GM19395 (cell line): ENCODE data around the gene GLP1R.

Experiments used
- ATAC-seq: cut with Tn5 transposase; IDR thresholded peaks from one replicate; pipeline ENCODE4 v1.9.1; 2021; ENCODE audit warnings: mild to moderate bottlenecking, moderate library complexity; ENCODE audit not compliant: unreplicated experiment

GLP1R gene

DNA sequence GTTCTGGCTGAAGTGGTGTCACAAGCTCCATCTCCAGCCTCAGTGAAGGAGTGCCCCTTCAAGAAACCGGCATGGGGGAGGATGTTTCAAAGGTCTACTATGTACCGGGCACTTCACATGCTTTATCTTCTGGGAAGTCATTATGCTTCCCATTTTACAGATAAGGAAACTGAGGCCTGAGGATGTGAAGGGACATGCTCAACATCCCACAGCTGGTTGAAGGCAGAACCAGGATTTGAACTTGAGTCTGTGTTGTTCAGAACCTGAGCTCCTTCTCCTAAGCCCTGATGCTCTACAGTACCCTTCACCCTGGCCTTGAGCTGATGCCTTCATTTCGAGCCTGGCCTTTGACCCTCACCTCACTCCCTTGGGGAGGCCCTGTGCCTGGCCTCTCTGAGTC is 13.0 kb downstream of the GLP1R start:
- ATAC-seq = no peak

DNA sequence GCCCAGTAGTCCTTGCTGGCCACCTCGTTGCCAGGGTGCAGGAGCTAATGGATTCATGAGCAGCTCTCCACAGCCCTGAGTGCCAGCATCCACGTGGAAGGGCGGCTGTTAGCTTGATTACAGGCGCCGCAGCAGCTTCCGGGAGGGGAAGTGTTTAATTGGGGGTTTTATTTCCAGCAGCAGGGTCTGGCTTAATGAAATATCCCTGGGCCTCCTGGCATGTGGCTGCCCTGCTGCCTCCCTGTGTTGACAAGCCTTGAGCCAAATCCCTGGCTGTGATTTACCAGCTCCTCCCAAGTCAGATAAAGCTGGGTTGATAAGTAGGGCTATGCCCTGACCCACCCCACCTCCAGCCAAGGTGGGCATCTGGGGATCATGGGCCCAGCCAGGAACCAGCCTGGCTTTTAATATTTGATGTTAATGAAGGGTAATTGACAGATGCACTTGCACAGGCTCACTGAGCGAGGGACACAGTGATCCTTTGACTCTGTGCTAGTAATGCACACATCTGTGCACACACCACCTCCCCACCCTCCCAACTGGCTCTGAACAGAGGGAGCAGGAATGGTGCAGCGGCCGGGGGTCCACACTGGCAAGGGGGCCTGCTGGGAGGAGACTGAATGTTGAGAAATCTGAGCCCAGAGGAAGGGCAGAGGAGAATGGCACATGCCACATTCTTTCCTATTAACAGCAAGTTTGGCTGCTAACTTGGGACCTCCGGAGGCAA is 13.6 kb downstream of the GLP1R start:
- ATAC-seq = no peak

DNA sequence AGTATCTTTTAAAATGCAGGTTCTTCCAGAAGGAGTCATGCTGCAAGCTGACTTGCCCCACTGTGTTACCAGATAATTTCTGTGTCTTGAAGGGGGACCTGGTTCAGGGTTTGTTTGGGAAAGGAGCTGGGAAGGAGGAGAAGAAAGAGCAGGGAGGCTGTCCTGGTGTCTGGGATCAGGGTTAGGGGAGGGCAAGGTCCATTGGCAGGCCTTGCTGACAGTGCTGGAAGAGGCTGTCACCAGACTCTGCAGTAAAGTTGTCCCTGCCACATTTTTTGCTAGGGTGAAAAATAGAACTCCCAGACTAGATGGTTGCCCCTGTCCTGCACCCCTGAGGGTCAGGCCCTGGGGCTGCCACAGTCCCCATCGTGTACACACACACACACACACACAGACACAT is 14.9 kb downstream of the GLP1R start:
- ATAC-seq = no peak

DNA sequence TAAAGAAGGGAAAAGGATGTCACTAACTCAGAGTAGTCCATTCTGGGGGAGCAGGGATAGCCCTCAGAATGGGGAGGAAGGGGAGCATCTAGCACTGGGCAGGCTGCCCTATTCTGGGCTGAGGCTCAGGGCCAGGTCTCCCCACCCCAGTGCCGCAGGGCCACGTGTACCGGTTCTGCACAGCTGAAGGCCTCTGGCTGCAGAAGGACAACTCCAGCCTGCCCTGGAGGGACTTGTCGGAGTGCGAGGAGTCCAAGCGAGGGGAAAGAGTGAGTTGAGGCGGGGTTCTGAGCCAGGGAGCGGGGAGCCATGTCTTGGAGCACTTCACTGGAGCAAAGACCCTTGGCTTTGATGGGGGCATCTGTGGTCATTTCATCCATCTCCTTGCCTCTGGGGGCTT is 17.0 kb downstream of the GLP1R start:
- no peak for ATAC-seq

DNA sequence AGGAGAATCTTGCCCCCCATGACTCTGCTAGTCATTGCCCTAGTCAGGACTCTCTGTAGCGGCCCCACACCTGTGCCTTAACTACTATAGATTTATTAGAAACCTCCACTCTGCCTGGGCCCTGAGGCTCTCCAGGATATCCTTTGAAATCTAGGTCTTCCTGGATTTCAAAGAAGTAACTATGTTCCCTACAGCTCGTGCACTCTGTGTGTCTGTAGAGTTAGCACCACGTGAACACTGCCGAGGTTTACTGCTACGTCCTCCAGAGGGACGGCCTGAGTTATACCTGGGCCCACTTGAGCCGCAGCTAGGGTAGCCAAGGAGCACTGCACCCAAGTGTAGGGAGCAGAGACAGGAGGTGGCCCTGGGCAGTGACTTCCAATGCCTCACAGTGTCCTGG is 19.8 kb downstream of the GLP1R start:
- ATAC-seq = no peak

DNA sequence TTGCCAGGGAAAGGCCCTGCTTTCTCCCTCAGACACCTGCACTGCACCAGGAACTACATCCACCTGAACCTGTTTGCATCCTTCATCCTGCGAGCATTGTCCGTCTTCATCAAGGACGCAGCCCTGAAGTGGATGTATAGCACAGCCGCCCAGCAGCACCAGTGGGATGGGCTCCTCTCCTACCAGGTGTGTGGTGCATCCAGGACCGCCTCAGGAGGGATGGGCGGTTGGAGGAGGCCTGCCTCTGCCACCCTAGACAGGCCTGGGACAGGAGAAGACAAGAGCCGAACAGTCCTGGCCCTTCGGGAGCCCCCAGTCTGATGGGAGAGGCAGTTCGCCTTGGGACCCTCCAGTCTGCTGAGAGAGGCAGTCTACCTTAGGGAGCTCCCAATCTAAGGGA is 24.2 kb downstream of the GLP1R start:
- no peak for ATAC-seq

DNA sequence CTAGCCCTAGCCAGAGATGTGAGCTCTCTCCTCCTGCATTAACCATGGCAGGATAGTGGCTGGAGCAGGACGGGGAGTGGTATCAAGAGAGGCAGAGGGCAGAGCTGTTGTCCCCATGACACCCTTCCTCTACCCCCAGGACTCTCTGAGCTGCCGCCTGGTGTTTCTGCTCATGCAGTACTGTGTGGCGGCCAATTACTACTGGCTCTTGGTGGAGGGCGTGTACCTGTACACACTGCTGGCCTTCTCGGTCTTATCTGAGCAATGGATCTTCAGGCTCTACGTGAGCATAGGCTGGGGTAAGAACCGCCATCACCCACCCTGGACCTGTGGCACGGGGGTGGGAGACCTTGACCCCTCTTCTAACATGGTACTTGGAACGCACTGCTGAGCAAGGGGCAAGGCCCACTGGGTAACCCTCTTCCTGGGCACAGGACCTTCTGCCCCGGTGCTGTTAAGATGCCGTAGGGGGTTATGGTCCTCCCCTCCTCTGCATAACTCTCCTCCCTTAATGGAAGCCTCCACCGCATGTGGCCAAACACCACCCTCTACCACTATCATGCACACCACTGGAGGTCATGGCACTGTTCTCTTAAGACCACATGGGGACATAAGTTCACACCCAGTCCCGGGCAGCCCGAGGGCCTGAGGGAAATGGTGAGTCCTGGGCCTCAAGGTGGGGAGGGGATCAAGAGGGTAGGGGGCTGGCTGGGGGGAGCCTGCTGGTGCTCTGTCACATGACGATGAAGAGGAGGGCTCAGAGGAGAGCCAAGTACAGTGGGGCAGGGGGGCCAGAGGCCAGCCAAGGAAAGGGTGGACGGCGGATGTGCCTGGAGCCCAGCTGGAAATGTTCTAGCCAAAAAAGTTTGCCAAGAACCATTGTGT is 25.1 kb downstream of the GLP1R start:
- no peak for ATAC-seq

- ATAC-seq = no peak
Observed at GRCh38 chr6:39074486-39074885, 25.9 kb downstream of the GLP1R start.

GRCh38 chr6:39075010-39075686 is 26.6 kb downstream of the GLP1R start:
- no peak for ATAC-seq

GRCh38 chr6:39075807-39076622 is 27.4 kb downstream of the GLP1R start:
- no peak for ATAC-seq

DNA sequence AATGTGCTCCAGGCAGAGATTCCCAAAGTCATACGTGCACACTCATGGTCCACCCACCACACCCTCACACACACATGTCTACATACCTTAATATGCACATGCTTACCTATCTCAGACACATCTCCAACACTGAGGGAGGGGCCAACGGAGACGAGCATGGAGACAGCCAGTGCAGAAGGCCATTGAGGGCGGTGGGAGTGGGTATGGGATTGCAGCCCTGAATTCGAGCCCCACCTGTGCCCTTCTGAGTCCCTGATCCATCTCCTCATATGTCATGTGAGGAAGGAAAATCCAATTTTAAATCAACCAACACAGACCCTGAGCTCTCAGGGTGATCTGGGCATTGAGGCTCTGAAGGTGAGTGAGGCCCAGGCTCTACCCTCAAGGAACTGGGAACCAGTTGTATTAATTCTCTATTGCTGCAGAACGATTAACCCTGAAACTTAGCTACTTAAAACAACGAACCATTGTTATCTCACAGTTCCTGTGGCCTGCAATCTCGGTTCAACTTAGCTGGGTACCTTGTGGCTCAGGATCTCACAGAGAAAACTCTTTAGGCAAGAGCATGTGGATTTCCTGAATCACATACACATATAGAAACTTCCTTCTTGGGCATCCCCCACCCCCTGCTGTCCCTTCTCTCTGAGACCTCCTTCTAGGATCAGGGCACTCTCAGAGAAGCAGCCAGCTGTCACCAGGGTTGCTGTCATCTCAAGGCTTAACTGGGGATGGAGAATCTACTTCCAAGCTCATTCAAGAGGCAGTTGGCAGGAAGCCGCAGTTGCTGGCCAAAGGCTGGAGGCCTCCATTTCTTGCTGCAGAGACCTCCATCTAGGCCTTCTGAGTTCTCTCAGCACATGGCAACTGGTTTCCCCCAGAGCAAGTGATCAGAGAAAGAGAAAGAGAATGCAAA is 28.3 kb downstream of the GLP1R start:
- no peak for ATAC-seq

DNA sequence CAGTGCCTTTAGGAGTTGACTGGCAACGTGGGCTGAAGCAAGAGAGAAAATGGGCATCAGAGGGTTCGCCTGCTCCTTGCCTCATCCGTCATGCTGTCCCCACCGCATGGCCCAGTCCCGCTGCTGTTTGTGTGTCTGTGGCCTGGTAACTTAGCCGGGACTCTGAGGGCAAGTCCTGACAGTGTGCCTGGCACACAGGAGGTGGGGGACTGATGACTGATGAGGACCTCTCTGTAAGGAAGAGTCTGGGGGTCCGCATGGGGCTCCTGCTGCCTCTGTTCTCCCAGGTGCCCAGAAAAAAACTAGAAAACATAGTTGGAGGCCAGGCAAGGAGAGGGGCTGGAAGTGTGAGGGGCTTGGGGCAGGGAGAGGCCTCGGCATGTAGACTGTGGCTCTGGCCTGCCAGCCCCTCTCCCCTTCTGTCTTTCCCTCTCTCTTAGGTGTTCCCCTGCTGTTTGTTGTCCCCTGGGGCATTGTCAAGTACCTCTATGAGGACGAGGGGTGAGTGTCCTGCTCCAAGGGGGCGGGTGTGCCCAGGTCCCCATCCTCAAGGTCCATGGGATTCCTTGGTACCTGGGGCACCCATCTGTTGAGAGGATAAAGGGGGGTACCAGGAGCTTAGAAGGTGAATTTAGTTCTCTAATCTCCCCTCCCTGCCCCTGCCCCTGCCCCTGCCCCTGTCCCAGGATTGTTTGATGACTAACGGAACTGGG is 29.5 kb downstream of the GLP1R start:
- ATAC-seq = no peak

GRCh38 chr6:39078695-39079094 is 30.1 kb downstream of the GLP1R start:
- ATAC-seq = no peak

- no peak for ATAC-seq
Observed at GRCh38 chr6:39079197-39080125, 30.9 kb downstream of the GLP1R start.

GRCh38 chr6:39080246-39080875 is 31.8 kb downstream of the GLP1R start:
- ATAC-seq = no peak

GRCh38 chr6:39082310-39082709 is 33.7 kb downstream of the GLP1R start:
- no peak for ATAC-seq

DNA sequence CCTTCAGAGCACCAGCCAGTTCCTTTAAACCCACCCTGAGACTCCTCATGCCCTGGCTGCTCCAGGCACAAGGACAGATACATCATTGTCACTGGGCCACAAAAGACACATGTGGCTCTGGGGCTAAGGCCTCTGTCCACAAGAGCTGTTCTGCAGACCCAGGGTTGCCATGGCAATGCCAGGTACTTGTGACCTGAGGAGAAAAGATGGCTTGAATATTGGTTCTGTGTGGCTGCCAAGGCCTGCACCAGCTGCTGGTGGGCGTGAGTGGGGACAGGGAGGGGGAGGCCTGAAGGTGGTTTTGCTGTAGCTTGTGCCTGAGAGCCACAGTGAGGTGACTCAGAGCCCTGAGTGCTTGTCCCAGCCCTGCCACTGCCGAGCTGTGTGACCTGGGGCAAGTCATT is 34.7 kb downstream of the GLP1R start:
- no peak for ATAC-seq

GRCh38 chr6:39084506-39084905 is 35.9 kb downstream of the GLP1R start:
- ATAC-seq = no peak
